NOMO-1 (cell line): ENCODE measurements around the gene EBF4.

Experiments
- DNase-seq, 2 experiments: peaks; one replicate each; lab custom pipeline; 2025; ENCODE audit not compliant: unreplicated experiment in 2 of 2; lab: John Stamatoyannopoulos, UW

EBF4 gene

DNA sequence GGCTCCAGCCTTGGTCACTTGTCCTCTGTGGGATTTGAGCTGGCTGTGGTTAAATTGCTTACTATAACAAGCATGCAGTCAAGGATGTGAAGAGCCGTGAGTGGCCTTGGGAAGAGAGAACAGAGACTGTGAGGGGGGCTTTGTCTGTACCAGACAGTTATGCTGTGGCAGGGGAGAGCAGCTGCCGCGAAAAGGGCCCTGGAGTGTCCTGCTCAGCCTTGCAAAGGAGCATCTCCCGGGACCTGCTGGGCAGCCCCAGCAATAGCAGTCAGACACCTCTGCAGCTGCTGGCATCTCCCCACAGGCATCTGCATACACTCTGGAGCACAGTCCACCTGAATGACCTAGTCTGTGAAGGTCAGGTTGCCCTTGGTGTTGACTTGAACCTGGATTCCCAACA is 6.3 kb downstream of the EBF4 start:
- DNase-seq = no peak

DNA sequence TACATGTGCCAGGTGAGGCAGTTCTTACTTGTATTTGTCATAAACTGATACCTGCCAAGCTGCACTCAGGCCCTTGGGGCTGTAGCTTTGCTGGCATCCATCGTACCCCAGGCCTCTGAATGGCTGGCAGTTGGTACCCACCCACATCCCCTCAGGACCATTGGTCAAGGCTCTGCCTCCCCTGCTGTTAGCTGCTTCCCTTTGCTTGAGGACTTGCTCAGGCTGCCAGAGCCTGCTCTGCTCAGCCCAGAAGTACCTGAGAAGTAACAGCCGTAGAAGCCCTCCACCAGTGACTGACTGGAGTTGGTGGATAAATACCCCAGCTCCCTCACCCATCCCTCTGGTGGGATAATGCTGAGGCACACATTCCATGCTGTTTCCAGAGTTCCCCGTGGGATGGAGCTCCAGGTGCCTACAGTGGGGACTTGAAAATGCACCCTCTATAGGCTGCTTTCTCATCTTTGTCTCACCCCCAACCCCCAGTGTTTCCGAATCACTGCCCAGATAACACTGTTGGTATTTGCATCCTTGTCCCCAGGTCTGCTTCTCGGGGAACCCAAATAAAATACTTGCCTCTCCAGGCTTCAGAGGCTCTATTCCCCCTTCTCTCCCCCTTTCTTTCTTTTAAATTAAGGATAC is 7.3 kb downstream of the EBF4 start:
- DNase-seq = no peak

DNA sequence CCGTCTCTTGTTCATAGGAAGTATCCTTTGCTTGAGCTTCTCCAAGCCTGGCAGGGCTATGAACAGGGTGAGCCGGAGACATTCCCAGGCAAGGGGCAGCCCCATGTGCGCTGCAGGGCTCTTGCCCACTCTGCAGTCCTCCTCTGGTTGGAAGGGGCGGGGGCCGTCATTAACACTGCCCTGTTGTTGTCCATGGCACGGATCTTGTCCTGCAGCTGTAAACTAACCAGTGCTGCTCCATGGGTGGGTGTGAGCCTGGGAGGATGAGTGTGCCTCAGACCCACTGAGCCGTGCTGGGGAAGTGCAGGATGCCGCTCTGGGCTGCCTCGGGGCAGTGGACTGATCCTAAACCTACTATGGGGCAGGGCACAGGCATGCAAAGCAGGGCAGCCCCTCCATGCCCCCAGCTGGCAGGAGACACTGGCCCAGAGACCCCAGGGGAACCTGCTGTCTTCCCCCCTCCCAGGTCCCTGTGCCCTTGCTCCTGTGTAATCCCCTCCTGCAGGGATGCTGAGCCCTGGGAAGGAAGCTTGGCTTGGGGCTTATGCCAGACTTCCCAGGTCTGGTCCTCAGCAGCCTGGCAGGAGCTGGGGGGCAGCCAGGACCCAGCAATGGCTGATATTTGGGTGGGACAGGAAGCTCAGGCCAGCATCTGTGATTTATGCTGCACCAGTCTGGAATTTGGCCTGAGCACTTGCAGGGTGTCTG is 8.5 kb downstream of the EBF4 start:
- no peak for DNase-seq

DNA sequence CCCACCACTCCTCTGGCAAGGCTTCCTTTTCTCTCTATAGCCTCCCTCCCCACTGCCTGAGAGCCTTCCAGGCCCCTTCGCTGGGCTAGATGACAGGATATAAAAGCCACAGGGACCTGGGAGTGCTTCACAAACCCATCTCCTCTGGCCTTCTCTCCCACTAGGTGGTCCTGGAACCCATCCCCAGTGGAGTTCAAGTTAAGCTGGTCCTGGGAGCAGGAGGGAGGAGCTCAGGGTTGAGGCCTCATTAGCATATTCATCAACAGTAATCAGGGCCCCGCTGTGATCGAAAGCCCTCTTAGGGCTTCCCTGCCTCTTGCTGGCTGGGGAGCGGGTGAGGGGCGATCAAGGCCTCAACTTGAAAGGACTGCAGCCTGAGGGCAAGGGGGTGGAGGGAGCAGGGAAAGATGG is 9.1 kb downstream of the EBF4 start:
- no peak for DNase-seq

DNA sequence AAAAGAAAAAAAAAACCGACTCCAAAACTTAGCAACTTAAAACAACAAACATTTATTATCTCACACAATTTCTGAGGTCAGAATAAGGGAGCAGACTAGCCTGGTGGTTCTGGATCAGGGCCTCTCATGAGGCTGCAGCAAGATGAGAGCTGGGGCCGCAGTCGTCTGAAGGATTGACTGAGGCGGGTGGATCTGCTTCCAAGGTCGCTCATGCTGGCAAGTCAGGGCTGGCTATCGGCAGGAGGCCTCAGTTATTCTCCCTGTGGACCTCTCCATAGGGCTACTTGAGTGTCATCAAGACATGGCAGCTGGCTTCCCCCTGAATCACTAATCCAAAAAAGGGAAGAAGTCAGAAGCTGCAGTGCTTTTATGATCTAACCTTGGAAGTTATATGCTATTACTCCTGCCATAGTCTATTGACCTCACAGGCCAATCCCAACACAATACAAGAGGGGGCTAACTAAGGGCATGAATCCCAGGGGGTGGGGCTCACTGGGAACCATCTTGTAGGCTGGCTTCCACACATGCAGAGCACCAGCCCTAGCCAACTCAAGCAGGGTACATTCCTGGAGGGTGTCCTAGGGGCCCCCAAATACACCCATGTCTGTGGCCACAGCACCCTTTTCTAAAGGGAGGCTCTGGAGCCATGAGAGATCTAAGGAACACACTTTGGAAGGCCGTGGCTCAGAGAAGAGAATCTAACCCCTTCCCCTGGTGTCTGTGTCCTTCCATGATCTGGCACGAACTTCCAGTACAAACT is 11.3 kb downstream of the EBF4 start:
- no peak for DNase-seq

DNA sequence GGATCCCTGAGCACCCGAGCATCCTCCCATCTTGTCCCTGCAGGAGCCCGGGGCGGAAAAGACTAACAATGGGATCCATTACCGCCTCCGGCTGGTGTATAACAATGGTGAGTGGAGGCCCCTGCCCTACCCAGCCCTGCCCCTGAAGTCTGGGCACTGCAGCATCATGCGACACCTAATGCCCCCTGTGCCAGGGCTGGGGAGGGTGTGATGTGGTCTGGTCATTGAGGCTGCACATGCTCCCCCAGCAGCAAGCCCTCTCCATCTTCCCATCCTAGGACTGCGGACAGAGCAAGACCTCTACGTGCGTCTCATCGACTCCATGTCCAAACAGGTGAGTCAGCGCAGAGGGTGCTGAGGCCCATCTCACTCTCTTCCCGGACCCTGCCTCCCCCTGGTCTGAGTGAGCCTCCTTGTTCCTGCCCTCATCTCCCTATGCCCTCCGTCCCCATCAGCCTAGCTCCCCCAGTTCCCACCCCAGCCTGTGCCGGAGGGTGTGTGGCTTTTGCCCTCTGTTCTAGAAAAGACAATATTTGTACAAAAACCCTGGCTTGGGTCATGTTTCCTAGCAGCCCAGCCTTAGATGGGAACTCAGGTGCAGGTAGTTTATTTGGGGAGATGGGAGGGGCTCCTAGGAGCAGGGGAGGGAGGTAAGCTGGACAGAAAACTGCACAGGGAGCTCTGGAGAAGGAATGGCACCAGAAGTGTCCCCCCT is 13.5 kb downstream of the EBF4 start:
- DNase-seq = no peak

DNA sequence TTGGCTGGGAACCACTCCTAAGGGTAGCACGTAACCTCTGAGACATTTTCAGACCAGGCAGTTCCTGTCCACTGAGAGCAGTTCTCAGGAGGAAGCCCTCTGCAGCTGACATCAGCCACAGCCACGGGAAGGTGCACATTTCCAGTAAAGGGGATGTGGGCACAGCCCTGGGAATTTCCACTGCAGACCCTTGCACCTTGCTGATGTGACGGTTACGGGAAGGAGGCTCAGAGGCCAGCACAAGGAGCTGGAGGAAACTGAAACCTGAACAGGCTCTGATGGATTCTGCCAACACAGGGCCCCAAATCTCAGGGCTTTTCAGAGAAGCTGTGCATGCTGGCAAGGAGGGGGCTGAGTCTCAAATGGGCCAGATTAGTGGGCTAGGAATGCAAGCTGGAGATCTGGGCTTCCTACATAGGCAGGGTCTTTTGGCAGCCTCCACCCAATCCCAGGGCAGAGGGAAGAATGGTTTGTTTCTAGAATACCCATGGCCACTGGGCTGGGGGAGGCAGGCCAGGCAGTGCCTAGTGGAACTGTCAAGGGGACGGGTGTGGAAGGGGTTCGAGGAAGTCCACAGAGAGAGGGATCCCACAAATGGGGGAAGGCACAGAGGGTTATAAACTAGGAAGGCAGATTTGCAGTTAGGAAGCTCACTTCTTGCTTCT is 14.2 kb downstream of the EBF4 start:
- DNase-seq = no peak

DNA sequence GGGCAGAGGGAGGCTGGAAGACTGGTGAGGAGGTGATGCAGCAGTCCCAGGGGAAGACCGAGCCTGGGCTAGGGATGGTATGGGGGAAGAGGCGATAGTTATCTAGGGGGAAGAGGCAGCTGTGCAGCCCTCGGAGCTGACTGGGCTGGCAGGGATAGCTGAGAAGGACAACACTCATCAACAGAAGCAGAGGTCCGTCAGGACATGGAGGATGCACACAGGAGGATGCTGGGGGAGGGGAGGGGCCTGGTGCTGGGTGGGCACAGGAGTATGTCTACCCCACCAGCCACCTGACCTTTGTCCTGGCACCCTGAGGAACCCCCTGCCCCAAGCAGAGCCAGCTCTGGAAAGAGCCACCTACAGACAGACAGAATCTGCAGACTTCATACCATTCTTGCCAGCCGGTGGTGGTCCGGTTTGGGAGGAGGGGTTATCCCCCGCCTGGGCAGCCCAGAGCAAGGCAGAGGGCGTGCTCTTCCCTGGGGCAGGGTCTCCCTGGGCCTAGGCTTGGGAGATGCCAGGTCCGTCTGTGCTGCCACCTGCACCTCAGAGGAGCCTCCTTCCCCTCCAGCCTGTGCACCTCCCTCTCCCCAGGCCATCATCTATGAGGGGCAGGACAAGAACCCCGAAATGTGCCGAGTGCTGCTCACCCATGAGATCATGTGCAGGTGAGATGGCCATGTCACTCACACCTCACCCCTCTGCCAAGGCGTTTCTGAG is 14.9 kb downstream of the EBF4 start:
- no peak for DNase-seq

DNA sequence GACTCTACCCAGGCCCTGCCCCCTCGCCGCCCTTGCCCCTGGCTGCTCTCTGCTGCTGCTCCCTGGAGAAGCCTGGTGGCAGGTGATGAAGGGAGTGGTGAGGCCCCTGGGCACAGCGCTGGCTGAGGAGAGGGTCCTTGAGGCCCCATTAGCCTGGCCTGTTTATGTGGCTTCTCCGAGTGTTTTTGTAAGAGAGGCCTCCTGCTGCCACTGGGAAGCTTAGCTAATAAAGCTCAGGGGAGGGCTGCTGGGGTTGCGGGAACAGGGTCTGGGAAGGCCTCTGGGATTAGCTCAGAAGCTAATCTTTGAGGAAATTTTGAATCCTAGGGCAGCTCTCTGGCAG is 15.5 kb downstream of the EBF4 start:
- DNase-seq = no peak

DNA sequence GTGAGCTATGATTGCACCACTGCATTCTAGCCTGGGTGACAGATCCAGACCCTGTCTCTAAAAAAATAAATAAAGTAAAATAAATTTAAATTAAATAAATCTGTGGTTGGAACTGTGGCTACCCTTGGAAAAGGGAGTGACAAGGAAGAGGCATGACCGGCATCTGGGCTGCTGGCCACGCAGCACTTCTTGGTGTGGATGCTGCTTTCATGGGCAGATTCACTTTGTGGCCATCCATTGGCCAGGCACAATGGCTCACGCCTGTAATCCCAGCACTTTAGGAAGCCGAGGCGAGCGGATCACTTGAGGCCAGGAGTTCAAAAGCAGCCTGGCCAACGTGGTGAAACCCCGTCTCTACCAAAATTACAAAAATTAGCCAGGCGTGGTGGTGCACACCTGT is 16.1 kb downstream of the EBF4 start:
- DNase-seq = no peak

DNA sequence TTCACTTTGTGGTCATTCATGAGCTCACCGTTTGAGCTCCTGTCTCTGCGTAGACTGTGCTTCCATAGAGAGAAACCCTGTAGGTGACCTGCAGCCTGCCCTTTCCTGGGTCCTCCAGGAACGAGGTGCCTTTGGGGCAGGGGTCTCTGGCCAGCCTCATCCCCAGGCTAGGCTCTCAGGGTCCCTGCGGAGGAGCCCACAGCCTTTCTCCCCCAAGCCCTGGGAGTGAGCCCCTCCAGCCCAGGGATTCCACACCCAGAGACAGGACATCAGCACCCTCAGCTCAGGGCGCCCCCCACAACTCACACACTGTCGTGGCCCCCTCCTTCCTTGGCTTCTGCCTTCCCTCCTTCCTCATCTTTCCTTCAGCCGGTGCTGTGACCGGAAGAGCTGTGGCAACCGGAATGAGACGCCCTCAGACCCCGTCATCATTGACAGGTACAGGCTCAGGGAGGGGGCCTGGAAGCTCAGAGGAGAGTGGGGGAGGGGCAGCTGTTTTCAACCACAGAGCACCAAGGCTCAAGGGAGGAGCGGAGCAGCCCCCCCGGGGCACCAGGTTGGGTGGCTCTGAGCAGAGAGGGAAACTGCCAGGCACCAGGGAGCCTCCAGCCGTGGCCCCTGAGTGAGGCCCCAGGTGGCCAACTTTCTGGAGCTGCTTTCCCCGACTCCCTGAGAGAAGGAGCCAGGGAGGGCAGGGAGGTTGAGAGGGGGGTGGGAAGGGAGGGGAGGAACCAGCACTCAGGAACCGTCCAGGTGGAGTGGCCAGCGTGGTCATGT is 16.8 kb downstream of the EBF4 start:
- DNase-seq = no peak

DNA sequence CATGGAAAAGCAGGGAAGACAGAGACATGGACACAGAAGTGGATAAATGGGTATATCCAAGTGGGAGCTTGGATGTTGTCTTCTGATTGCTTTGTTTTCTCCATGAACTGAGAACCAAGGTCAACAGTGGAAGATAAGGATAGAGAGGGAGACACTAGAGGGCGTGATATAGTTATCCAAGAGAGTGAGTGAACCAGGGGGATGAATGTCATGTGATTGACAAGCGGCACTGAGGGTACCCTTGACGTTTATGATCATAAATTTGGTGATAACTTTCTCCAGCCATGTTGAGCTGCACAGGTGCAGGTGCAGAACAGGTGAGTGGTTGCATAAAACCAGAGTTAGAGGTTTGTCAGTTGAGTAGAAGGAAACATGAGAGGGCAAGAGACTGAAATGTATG is 20.7 kb downstream of the EBF4 start:
- DNase-seq = no peak

DNA sequence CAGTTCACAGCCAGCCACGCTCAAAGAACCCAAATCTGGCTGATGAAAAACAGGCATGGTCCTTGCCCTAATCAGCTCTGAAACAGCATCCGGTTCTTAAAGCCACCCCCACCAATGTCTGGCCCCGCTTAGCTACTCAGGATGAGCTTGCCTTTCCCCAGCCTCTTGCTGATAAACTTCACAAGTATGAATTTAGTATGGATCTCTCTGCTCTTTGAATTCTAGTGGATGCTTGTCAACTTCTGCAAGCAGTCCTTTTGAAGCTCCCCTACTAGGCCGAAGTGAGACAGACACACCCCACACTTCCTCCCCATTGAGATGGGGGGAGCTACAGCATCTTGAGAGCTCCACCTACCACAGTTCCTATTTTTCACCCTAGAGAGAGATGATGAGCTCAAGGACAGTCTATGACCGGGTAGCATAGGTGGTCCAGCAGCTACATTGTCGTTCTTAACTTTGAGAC is 36.7 kb downstream of the EBF4 start:
- DNase-seq = no peak

DNA sequence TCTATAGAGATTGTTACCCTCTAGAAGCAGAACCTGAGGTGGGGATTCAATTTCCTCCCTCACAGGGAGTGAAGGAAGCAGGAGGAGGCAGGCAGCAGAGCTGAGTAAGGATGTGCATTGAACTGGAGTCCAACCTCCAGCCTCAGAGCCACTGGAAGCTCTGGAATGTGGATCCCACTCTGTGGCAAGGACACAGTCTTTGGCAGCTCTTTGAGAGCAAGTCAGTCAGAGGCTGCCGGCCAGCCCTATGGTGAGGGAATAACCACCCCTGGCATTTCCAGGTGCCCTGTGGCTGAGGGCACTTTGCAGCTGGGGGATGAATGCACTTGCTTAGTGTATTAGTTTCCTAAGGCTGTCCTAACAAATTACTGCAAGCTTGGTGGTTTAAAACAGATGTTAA is 37.2 kb downstream of the EBF4 start:
- no peak for DNase-seq

DNA sequence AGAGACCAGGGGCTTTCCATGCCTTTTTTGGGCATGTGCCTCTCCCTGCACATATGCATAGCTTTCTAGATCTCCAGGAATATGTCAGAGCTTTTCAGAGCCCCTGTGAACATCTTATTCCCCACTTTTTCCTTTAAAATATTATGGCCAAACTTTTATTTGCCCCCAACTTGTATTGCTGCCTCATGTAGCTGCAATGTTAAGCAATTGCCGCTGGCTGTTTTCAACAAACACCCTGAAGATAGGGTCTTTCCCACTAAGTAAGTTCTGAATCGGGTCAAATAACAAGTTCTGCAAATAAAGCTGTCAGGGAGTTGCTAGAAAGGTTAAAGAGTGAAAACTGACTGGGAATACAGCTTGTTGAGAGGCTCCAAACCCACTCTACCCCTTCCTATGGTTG is 42.3 kb downstream of the EBF4 start:
- DNase-seq = no peak

DNA sequence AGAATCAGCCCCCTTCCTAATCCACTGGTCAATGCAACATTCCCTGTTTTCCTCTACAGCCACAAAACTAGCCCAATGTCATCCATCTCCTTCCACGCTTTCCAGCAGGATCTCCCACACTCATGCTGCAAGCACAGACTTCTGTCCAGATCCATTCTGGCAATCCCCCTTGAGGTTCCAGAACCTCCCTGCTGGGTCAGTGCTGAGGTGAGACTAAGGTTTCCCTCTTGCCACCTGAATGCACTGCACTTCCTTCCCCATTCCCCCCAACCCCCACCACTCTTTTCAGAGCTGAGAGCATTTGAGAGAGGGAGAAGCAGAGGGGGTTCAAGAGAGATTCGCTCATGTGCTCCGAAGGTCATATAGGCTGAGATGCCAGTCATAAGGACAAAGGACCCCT is 43.9 kb downstream of the EBF4 start:
- DNase-seq = no peak

DNA sequence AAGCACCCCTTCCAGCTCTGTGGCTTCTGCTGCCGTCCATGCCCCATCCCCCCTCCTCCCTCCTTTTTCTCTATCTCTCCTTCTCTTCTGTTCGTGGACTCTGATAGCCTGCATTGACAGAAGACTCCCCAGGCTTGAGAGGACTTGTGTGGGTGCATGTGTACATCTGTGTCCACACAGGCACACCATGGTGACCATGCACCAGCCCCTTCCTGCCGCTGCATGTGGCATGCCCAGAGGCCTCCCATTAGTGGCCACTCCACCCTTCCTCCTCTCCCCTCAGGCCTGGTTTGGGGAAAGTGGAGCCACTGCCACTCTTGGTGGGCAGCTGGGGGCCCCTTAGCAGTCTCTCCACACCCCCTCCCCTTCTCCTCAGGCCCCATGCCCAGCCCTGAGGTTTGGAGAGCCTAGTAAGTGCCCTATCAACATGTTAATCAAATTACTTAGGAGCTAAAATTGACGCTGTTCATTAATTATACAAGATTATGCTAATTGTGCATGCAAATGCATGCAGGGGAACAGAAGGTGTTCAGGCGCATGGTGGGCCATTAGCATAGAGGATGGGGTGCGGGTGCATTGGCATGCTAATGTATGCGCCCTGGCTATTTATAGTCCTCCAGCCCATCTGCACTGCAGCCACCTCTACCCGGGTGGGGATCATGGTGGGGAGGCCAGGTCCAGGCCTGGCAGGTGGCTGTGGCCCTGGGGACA is 45.9 kb downstream of the EBF4 start:
- DNase-seq = no peak

DNA sequence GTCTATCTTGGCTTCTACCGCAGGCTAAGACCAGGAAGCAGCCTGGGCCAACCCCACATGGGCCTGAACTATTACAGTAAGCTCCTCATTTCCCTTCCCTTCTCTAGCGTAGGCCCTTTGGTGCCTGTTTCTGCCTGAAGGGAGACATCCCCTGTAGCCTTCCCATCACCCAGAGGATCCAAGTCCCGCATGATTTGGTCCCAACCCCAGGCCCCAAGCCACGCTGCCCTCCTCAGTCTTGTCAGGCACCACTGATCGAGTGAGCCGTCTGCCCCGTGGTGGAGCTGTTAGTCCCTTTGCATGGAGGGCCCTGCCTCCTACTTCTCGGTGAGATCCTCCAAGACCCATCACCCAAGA is 46.4 kb downstream of the EBF4 start:
- no peak for DNase-seq

DNA sequence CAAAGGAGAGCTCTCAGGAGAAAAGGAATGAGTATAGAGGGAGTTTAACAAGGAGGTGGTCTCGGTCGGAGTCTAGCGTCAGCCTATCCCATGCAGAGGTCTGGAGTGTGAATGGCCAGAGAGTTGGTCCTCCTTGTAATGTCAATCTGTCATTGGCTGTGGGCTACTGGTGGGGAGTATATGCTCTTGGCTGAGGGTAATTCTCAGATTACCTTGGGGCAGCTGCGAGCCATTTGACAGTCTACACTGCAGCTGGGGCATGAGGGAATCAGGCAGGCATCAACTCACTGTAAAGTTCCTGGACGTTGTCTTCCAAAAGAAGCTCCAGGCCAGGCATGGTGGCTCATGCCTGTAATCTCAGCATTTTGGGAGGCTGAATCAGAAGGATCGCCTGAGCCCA is 48.1 kb downstream of the EBF4 start:
- DNase-seq = no peak
